ENCODE data around the gene BTC.

BTC gene

GRCh38 chr4:74751247-74751646, 43.1 kb downstream of the BTC start:
- no peak for DNase-seq (ENCODE audit: low spot score)
- no peak overlapping the region for H3K27ac ChIP-seq
- TF ChIP-seq CTCF (IDR thresholded peaks at IDR 0.05): no peak
- H3K4me3 ChIP-seq: no peak overlapping the region

DNA sequence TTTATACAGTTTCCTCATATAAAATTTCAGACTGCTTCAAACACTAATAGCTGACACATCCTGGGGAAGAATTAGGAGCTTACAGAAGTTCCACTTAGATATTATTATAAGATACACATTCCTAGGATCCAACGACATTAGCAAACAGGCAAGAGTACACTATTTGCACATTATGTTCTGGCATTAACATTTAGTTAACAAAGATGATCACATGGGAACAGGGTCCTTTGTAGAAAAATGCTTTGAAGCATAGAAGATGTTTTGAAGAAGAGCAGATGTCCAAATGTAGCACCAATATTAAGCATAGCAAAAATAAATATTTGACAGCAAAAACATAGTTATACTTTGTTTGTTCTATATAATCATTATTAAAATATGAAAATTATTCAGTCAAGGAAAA, 52.1 kb downstream of the BTC start:
- no peak overlapping the region for H3K27ac ChIP-seq
- no peak for TF ChIP-seq CTCF (IDR thresholded peaks at IDR 0.05)

GRCh38 chr4:74738464-74739143, 55.7 kb downstream of the BTC start:
- TF ChIP-seq CTCF (IDR thresholded peaks at IDR 0.05): no peak
- no peak overlapping the region for H3K27ac ChIP-seq
- DNase-seq (ENCODE audit: low spot score): no peak
- no peak overlapping the region for H3K4me3 ChIP-seq

More for the DNA sequence above, 52.1 kb downstream of the BTC start:
- no peak for DNase-seq (ENCODE audit: low spot score)
- H3K4me3 ChIP-seq: no peak overlapping the region

DNA sequence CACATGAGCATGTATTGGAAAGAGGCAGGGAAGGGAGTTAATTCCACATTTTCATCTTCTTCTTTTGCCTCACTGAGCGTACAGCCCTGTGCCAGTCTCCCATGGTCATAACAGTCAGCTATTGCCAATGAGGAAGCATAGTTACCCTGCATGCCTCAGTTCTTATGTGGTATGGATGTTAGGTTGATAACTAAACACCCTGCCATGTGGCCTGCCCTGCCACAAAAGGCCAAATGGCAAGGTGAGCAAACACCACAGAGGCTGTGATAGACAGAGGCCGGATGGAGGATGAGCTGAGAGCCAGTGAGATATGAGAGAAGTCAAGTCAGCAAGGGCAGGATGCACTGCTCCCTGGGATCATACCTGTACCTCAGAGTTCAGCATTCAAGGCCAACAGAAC, 59.3 kb downstream of the BTC start:
- Histone ChIP-seq H3K27ac (no peak overlapping the region), H3K4me3 (no peak overlapping the region)
- no peak for DNase-seq (ENCODE audit: low spot score)
- no peak for TF ChIP-seq CTCF (IDR thresholded peaks at IDR 0.05)

DNA sequence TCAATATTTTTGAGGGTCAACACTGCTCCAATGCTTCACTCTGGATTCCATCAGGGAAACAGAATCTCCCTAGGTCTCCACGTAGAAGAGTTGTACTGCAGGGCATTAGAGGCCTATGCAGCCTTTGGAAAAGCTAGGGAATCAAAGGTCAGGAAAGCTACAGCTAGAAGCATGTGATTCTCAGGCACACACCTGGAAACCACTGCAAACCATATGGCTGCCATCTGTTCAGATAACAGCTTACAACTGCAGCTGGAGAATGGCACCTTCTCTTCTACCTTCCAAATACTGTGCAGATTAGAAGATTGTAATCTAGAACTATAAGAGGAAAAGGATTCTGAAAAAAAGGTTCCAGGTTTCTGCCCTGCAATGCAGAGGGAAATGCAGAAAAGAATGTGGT, 60.6 kb downstream of the BTC start:
- TF ChIP-seq CTCF (IDR thresholded peaks at IDR 0.05): no peak
- Histone ChIP-seq H3K4me3 (no peak overlapping the region), H3K27ac (no peak overlapping the region)
- no peak for DNase-seq (ENCODE audit: low spot score)

- DNase-seq (ENCODE audit: low spot score): no peak
- Histone ChIP-seq H3K27ac (no peak overlapping the region), H3K4me3 (no peak overlapping the region)
- TF ChIP-seq CTCF (IDR thresholded peaks at IDR 0.05): no peak
Observed at GRCh38 chr4:74724979-74725378, 69.3 kb downstream of the BTC start.

DNA sequence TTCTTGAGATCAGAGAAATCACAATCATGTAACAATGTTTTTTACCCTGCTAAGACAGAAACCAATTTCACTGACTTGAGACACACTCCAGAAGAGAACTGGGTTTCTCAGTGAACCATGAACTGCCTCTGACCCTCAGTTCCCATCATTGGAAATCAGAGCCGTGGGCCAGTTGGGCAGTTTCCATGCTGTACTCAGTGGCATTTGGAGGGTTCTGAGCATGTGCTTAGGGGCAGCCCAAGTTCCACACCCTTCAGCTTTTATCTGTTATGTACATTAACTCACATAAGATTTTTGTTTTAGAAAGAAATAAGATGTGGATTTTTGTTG, 77.9 kb downstream of the BTC start:
- DNase-seq (ENCODE audit: low spot score): no peak
- Histone ChIP-seq H3K4me3 (no peak overlapping the region), H3K27ac (no peak overlapping the region)
- no peak for TF ChIP-seq CTCF (IDR thresholded peaks at IDR 0.05)

Measured in coronary artery (tissue), 2 donors.